GM08714 (cell line): ENCODE measurements around the gene UFL1.
"Not testable (repeated sequence)": the region's sequence is repeated elsewhere in the genome, so short reads cannot be mapped to it uniquely, and the experiment has no call there.

Experiments
- H3K4me3 ChIP-seq: fragments of 200-500 bp; sonication (Bioruptor generic); 2 replicates; pipeline ENCODE4 v1.5.1; 2014; ENCODE audit warnings: mild to moderate bottlenecking, low read length, inconsistent platforms
- ZNF274 ChIP-seq: IDR thresholded peaks from 2 replicates; pipeline ENCODE4 v1.6.1; 2012; ENCODE audit warnings: mild to moderate bottlenecking, low read depth, low read length

Gene UFL1

GRCh38 chr6:96545882-96546281, 24.3 kb downstream of the UFL1 start:
- no peak for TF ChIP-seq ZNF274
- no peak overlapping the region for H3K4me3 ChIP-seq

GRCh38 chr6:96547654-96548053, 26.0 kb downstream of the UFL1 start:
- H3K4me3 ChIP-seq: no peak overlapping the region
- no peak for TF ChIP-seq ZNF274

- no peak for TF ChIP-seq ZNF274
- no peak overlapping the region for H3K4me3 ChIP-seq
Measured at GRCh38 chr6:96554558-96554957, 33.0 kb downstream of the UFL1 start.

GRCh38 chr6:96559740-96560139, 38.1 kb downstream of the UFL1 start:
- H3K4me3 ChIP-seq: not testable (repeated sequence)

- TF ChIP-seq ZNF274: no peak
- no peak within 1 kb of the TSS for H3K4me3 ChIP-seq
Measured at GRCh38 chr6:96562886-96563285, 41.3 kb downstream of the UFL1 start, which contains the start of gene FHL5. Gene FHL5 (plus strand): TSS chr6:96563128. CDS start chr6:96603614, 40,486 bp downstream.

- H3K4me3 ChIP-seq: no peak overlapping the region
- no peak for TF ChIP-seq ZNF274
Measured at GRCh38 chr6:96563853-96564252, 42.2 kb downstream of the UFL1 start.

- no peak overlapping the region for H3K4me3 ChIP-seq
- TF ChIP-seq ZNF274: no peak
Measured at GRCh38 chr6:96570053-96570452, 48.4 kb downstream of the UFL1 start.

- no peak overlapping the region for H3K4me3 ChIP-seq
- no peak for TF ChIP-seq ZNF274
Measured at GRCh38 chr6:96571551-96571950, 49.9 kb downstream of the UFL1 start.

- no peak for TF ChIP-seq ZNF274
- no peak overlapping the region for H3K4me3 ChIP-seq
Measured at GRCh38 chr6:96575359-96575758, 53.8 kb downstream of the UFL1 start.

- no peak overlapping the region for H3K4me3 ChIP-seq
- TF ChIP-seq ZNF274: no peak
Measured at GRCh38 chr6:96576221-96576620, 54.6 kb downstream of the UFL1 start.

- TF ChIP-seq ZNF274: no peak
- no peak overlapping the region for H3K4me3 ChIP-seq
Measured at GRCh38 chr6:96582021-96582420, 60.4 kb downstream of the UFL1 start.

GRCh38 chr6:96582436-96582835, 60.8 kb downstream of the UFL1 start:
- H3K4me3 ChIP-seq: no peak overlapping the region
- TF ChIP-seq ZNF274: no peak

GRCh38 chr6:96604420-96604819, 82.8 kb downstream of the UFL1 start:
- no peak for TF ChIP-seq ZNF274
- H3K4me3 ChIP-seq: no peak overlapping the region
